B cell (primary cell): ENCODE measurements around the gene PARN. TPM values are rescaled to one million over a fixed set of nuclear protein-coding genes. Genes with fewer than 3 reads are reported as not detected.
"Not testable (repeated sequence)": the region's sequence is repeated elsewhere in the genome, so short reads cannot be mapped to it uniquely, and the experiment has no call there.

Source experiments
- ATAC-seq: fragments of 200-7000 bp; cut with Tn5 transposase; one replicate; pipeline ENCODE4 v1.10.0; 2021; ENCODE audit warnings: low read depth, mild to moderate bottlenecking, moderate number of reproducible peaks, moderate library complexity
- CTCF ChIA-PET: fragments of 350-600 bp; sonication (Branson Sonifier 250); formaldehyde crosslinking; loops from one replicate; lab custom pipeline; 2021; ENCODE audit warnings: antibody characterized with exemption, inconsistent platforms; lab: Charles Lee
- POLR2A ChIA-PET: fragments of 350-600 bp; sonication (Branson Sonifier 250); formaldehyde crosslinking; loops from one replicate; lab custom pipeline; 2021; ENCODE audit warnings: antibody characterized with exemption; lab: Charles Lee
- DNase-seq: peaks from one replicate; pipeline ENCODE4 v3.0.0; 2013
- H2AFZ ChIP-seq: 2 replicates; pipeline ENCODE4 v1.6.1; 2012; ENCODE audit warnings: mild to moderate bottlenecking, low read depth, low read length; ENCODE audit not compliant: insufficient read depth, poor library complexity, severe bottlenecking
- H3K27ac ChIP-seq, 2 donors: 1 replicate in 1 of 2; 2 replicates in 1 of 2; pipeline ENCODE4 v1.5.1; 2012 to 2013; ENCODE audit warnings: low read length in 2 of 2, mild to moderate bottlenecking in 2 of 2, moderate library complexity in 1 of 2
- H3K27me3 ChIP-seq, 4 experiments: fragments of 200-600 bp in 1 of 4; sonication (generic) in 1 of 4; replicated peaks in 1 of 4; 1 replicate in 2 of 4; 2 replicates in 2 of 4; pipeline versions ENCODE4 v1.6.1 to v1.7.0; 2013 to 2016; ENCODE audit warnings: low read length in 3 of 4, mild to moderate bottlenecking in 2 of 4, mixed read lengths in 1 of 4, moderate library complexity in 1 of 4; ENCODE audit not compliant: insufficient read depth in 4 of 4, control insufficient read depth in 3 of 4; ENCODE audit errors: control extremely low read depth in 1 of 4
- H3K36me3 ChIP-seq, 2 experiments: replicated peaks in 1 of 2; 1 replicate in 1 of 2; 2 replicates in 1 of 2; pipeline versions ENCODE4 v1.6.1 to v1.7.1; 2013; ENCODE audit warnings: low read length in 1 of 2; ENCODE audit not compliant: insufficient read depth in 2 of 2, control insufficient read depth in 1 of 2; ENCODE audit errors: control extremely low read depth in 1 of 2, extremely low read depth in 1 of 2
- H3K4me1 ChIP-seq, 2 donors: fragments of 200-600 bp in 1 of 2; sonication (generic) in 1 of 2; 1 replicate in 1 of 2; 2 replicates in 1 of 2; pipeline versions ENCODE4 v1.5.1 to v1.6.1; 2013 to 2017; ENCODE audit warnings: low read length in 2 of 2; ENCODE audit not compliant: control insufficient read depth in 2 of 2, insufficient read depth in 2 of 2
- H3K4me2 ChIP-seq: replicated peaks from 2 replicates; pipeline ENCODE3; 2012; ENCODE audit warnings: mild to moderate bottlenecking, low read depth, low read length; ENCODE audit not compliant: poor library complexity, severe bottlenecking
- H3K4me3 ChIP-seq, 5 experiments: fragments of 200-600 bp in 1 of 5; sonication (generic) in 1 of 5; 1 replicate in 3 of 5; 2 replicates in 2 of 5; pipeline versions ENCODE4 v1.5.1 to v1.7.0; 2011 to 2016; ENCODE audit warnings: low read length in 4 of 5, mild to moderate bottlenecking in 4 of 5, low read depth in 2 of 5, control low read depth in 1 of 5, moderate library complexity in 1 of 5; ENCODE audit not compliant: insufficient read depth in 1 of 5; ENCODE audit errors: control extremely low read depth in 1 of 5, extremely low read depth in 1 of 5
- H3K79me2 ChIP-seq: fragments of 200-600 bp; sonication (generic); one replicate; pipeline ENCODE4 v1.6.0; 2016; ENCODE audit warnings: low read length; ENCODE audit not compliant: control insufficient read depth, insufficient read depth
- H3K9ac ChIP-seq: fragments of 200-600 bp; sonication (generic); 2 replicates; pipeline ENCODE4 v1.6.1; 2017; ENCODE audit warnings: mild to moderate bottlenecking, low read length, moderate library complexity
- H3K9me3 ChIP-seq, 3 donors: one replicate each; pipeline versions ENCODE4 v1.6.1 to v1.7.1; 2013; ENCODE audit warnings: low read length in 2 of 3; ENCODE audit not compliant: control insufficient read depth in 2 of 3, insufficient read depth in 1 of 3; ENCODE audit errors: control extremely low read depth in 1 of 3
- H4K20me1 ChIP-seq: 2 replicates; pipeline ENCODE4 v1.6.0; 2012; ENCODE audit warnings: mild to moderate bottlenecking, low read length; ENCODE audit not compliant: insufficient read depth, control insufficient read depth, poor library complexity, severe bottlenecking
- H3K27ac Mint-ChIP-seq: one replicate; pipeline ENCODE4 v1.8.0; 2021; ENCODE audit warnings: mixed read lengths
- H3K27me3 Mint-ChIP-seq: one replicate; pipeline ENCODE4 v1.8.0; 2021; ENCODE audit warnings: mixed read lengths
- H3K4me1 Mint-ChIP-seq: one replicate; pipeline ENCODE4 v1.8.0; 2021; ENCODE audit warnings: mixed read lengths
- H3K4me3 Mint-ChIP-seq: one replicate; pipeline ENCODE4 v1.8.0; 2021; ENCODE audit warnings: mixed read lengths
- H3K9me3 Mint-ChIP-seq: one replicate; pipeline ENCODE4 v1.8.0; 2022; ENCODE audit warnings: mixed read lengths; ENCODE audit not compliant: insufficient read depth
- CTCF ChIP-seq: fragments of 200-600 bp; IDR thresholded peaks from one replicate; pipeline ENCODE4 v1.8.0; 2022; ENCODE audit warnings: antibody characterized with exemption, mild to moderate bottlenecking
- EZH2 ChIP-seq: IDR thresholded peaks from 2 replicates; pipeline ENCODE4 v1.6.1; 2012; ENCODE audit warnings: borderline replicate concordance, low read depth, mild to moderate bottlenecking, moderate library complexity, low read length; ENCODE audit not compliant: insufficient read depth, poor library complexity, severe bottlenecking
- WGBS: methylation state at CpG from one replicate; pipeline ENCODE4 v1.1.5; 2013; ENCODE audit warnings: missing lambda C conversion rate; ENCODE audit not compliant: insufficient coverage; 5-methylcytosine and 5-hydroxymethylcytosine counted together
- intact Hi-C: fragments of 100-400 bp; cut with micrococcal nuclease; formaldehyde crosslinking; loops from one replicate; pipeline ENCODE4 v1.10.0; 2022
- polyA plus RNA-seq: library from polyadenylated mRNA; depleted of rRNA; stranded (reverse); fragments of >200 nt; gene quantifications from 2 replicates; pipeline ENCODE4 v1.2.3, GENCODE V29; 2012
- total RNA-seq, 2 donors: library from RNA; stranded (reverse); fragments of 120-200 nt in 1 of 2; gene quantifications; 1 replicate in 1 of 2; 2 replicates in 1 of 2; pipeline versions ENCODE4 v1.2.3 to v1.2.4, GENCODE V29; 2013 to 2022

The PARN gene
- total and polyA plus RNA-seq, 2 donors (not counting 1 experiment from before 2014, with no cell fraction given) = 25.3 to 62.2 TPM

GRCh38 chr16:14576069-14576468 lies 54.0 kb downstream of the PARN start:
- Mint-ChIP-seq H3K4me3 (no peak overlapping the region), H3K27ac (no peak overlapping the region), H3K9me3 (peaks cover 5% of the 10 kb centered on the region), H3K4me1 (no peaks in the 10 kb centered on the region), H3K27me3 (no peaks in the 10 kb centered on the region)
- Histone ChIP-seq H3K4me1 (no peaks in the 10 kb centered on the region), H3K27ac (no peak overlapping the region), H2AFZ (no peak overlapping the region), H3K4me3 (no peak overlapping the region), H3K4me2 (no peak overlapping the region), H3K9me3 (peaks cover 0 to 8% (median 0%) of the 10 kb centered on the region in 3 donors), H3K9ac (no peak overlapping the region), H4K20me1 (no peaks in the 10 kb centered on the region), H3K36me3 (peaks cover 11 to 49% of the 10 kb centered on the region in 2 experiments), H3K27me3 (no peaks in the 10 kb centered on the region), H3K79me2 (no peaks in the 10 kb centered on the region)
- ChIA-PET POLR2A (no interaction called here), CTCF (no interaction called here)
- WGBS = 96% methylated on average over 3 of the region's 3 CpGs
- intact Hi-C loops = no loop called here
- no peak for TF ChIP-seq CTCF
- TF ChIP-seq EZH2 = no peak
- DNase-seq = no peak
- no peak for ATAC-seq

GRCh38 chr16:14574698-14575415 lies 55.2 kb downstream of the PARN start:
- H3K27ac ChIP-seq, H3K4me3 ChIP-seq, intact Hi-C loops, DNase-seq, H3K27me3 ChIP-seq, H3K4me3 Mint-ChIP-seq, H3K79me2 ChIP-seq, H3K27ac Mint-ChIP-seq, H3K4me1 ChIP-seq, H3K4me2 ChIP-seq, ATAC-seq, POLR2A ChIA-PET, H3K27me3 Mint-ChIP-seq, H3K9me3 ChIP-seq, H3K4me1 Mint-ChIP-seq, H3K9me3 Mint-ChIP-seq, H2AFZ ChIP-seq, H3K9ac ChIP-seq, H4K20me1 ChIP-seq, CTCF ChIA-PET: not testable (repeated sequence)
- WGBS = 100% methylated on average over 4 of the region's 4 CpGs
- H3K36me3 ChIP-seq = peaks cover 10 to 41% of the 10 kb centered on the region in 2 experiments
